Pancreas (tissue), 10 donors: Measurements from ENCODE around the gene FARS2. TPM values are rescaled to one million over a fixed set of nuclear protein-coding genes. Genes with fewer than 3 reads are reported as not detected.

Source experiments
- ATAC-seq, 4 donors: fragments of 200-7000 bp; cut with Tn5 transposase; one replicate each; pipeline versions ENCODE4 v1.8.0 to v1.9.1; 2020; ENCODE audit warnings: mild to moderate bottlenecking in 4 of 4, moderate library complexity in 4 of 4
- DNase-seq, 6 donors: peaks; one replicate each; pipeline ENCODE4 v3.0.0-alpha.2; 2020
- FAIRE-seq: peaks from 2 replicates; lab custom pipeline; 2012; peaks lifted over from hg19 to GRCh38; lab: Jason Lieb, UNC
- H3K27ac ChIP-seq, 4 donors: fragments of 200-600 bp; sonication (generic); 1 replicate in 3 of 4; 2 replicates in 1 of 4; pipeline versions ENCODE4 v1.5.0 to v1.8.0; 2020
- H3K27me3 ChIP-seq, 4 donors: fragments of 200-600 bp; one replicate each; pipeline ENCODE4 v1.8.0; 2021
- H3K36me3 ChIP-seq, 3 donors: fragments of 200-600 bp; sonication (generic) in 1 of 3; one replicate each; pipeline versions ENCODE4 v1.5.0 to v1.8.0; 2020 to 2021
- H3K4me1 ChIP-seq, 3 donors: fragments of 200-600 bp; one replicate each; pipeline ENCODE4 v1.8.0; 2021
- H3K4me3 ChIP-seq, 4 donors: fragments of 200-600 bp; sonication (generic) in 2 of 4; one replicate each; pipeline versions ENCODE4 v1.5.0 to v1.8.0; 2020 to 2021
- H3K9me3 ChIP-seq, 4 donors: fragments of 200-600 bp; one replicate each; pipeline ENCODE4 v1.8.0; 2021
- WGBS, 2 donors: extraction: QIAGEN DNeasy Blood & Tissue Kit; methylation state at CpG; one replicate each; pipeline ENCODE4 v1.1.7; 2013; 5-methylcytosine and 5-hydroxymethylcytosine counted together
- intact Hi-C, 3 donors: fragments of 100-400 bp; cut with DNase I; formaldehyde crosslinking; loops; one replicate each; pipeline versions ENCODE4 v1.11.1 to v1.14.2; 2022
- polyA plus RNA-seq, 2 donors: library from polyadenylated mRNA; stranded (reverse); fragments of 200-250 nt; gene quantifications; one replicate each; pipeline ENCODE4 v1.2.3, GENCODE V29; 2013
- total RNA-seq, 6 donors: library from RNA; stranded (reverse); fragmentation: NEBNext Ultra II Directional in 4 of 6; extraction: Animal tissue kit (Norgen Biotek cat#: 25700) in 4 of 6; gene quantifications; one replicate each; pipeline versions ENCODE4 v1.2.1 to v1.2.4, GENCODE V29; 2021 to 2023
- TF ChIP-seq, protein P1 (sequence below), 4 donors: fragments of 200-600 bp; sonication (generic) in 3 of 4; IDR thresholded peaks; one replicate each; pipeline versions ENCODE4 v1.5.0 to v1.8.0; 2021; ENCODE audit warnings: antibody characterized with exemption in 4 of 4
- donor health status: healthy with polysubstance abuse.
- donor health status: DM: no; HTN: no; CAD: no; lungs with moderate emphysema.
- donor health status: DM: no; HTN: no; CAD: no.
- donor health status: control.
- donor health status: control.
- donor health status: Bipolar disorder and iron deficiency.
- donor health status: DM: yes; HTN: yes; CAD: no.
- donor health status: DM: no; HTN: no; CAD: no.
- donor health status: DM: no; HTN: no; CAD: no.
- donor health status: DM: yes; HTN: yes; CAD: no.

Gene FARS2
- total and polyA plus RNA-seq, 8 donors: 4.1 to 10.3 (median 7.5) TPM

GRCh38 chr6:5662797-5663196 lies 401.5 kb downstream of the FARS2 start:
- intact Hi-C loops: no loop called here
- H3K27ac ChIP-seq: no peak overlapping the region
- DNase-seq (no peak), ATAC-seq (no peak), FAIRE-seq (no peak)
- no peaks in the 10 kb centered on the region for H3K9me3 ChIP-seq
- TF ChIP-seq, protein P1, sequence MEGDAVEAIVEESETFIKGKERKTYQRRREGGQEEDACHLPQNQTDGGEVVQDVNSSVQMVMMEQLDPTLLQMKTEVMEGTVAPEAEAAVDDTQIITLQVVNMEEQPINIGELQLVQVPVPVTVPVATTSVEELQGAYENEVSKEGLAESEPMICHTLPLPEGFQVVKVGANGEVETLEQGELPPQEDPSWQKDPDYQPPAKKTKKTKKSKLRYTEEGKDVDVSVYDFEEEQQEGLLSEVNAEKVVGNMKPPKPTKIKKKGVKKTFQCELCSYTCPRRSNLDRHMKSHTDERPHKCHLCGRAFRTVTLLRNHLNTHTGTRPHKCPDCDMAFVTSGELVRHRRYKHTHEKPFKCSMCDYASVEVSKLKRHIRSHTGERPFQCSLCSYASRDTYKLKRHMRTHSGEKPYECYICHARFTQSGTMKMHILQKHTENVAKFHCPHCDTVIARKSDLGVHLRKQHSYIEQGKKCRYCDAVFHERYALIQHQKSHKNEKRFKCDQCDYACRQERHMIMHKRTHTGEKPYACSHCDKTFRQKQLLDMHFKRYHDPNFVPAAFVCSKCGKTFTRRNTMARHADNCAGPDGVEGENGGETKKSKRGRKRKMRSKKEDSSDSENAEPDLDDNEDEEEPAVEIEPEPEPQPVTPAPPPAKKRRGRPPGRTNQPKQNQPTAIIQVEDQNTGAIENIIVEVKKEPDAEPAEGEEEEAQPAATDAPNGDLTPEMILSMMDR (IDR thresholded peaks at IDR 0.05): no peak
- no peaks in the 10 kb centered on the region for H3K36me3 ChIP-seq
- no peaks in the 10 kb centered on the region for H3K27me3 ChIP-seq
- no peaks in the 10 kb centered on the region for H3K4me1 ChIP-seq
- H3K4me3 ChIP-seq: no peak overlapping the region
- WGBS, 2 donors: 88 to 89% methylated on average over 3 of the region's 3 CpGs

DNA sequence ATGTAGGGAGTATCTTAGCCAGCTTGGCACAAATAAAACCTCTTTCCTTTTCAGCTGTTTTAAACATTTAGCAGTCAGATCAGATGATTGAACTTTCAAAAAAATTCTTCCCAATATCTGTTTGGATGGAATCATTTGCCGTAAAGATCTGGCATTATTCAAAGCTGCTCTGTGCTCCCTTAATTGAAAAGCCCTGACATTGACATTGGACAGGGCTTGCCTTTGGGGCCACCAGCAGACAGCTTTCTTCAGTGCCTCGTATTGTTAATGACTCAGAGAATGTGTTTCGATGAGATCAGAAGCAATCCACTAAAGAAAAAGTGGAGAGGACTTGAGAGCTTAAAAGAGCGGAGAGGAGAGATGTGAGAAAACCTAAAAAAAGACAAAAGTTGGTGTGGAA lies 401.9 kb downstream of the FARS2 start:
- no peak for ATAC-seq
- H3K36me3 ChIP-seq: no peaks in the 10 kb centered on the region
- no peaks in the 10 kb centered on the region for H3K4me1 ChIP-seq
- intact Hi-C loops: no loop called here
- no peak overlapping the region for H3K4me3 ChIP-seq
- H3K9me3 ChIP-seq: no peaks in the 10 kb centered on the region
- no peak for FAIRE-seq
- no peak for DNase-seq
- TF ChIP-seq, protein P1 (IDR thresholded peaks at IDR 0.05): no peak
- no peak overlapping the region for H3K27ac ChIP-seq
- no peaks in the 10 kb centered on the region for H3K27me3 ChIP-seq
- WGBS, 2 donors: 85 to 86% methylated on average over 4 of the region's 4 CpGs

GRCh38 chr6:5663739-5664138 lies 402.4 kb downstream of the FARS2 start:
- DNase-seq (no peak), ATAC-seq (no peak), FAIRE-seq (no peak)
- H3K4me3 ChIP-seq: no peak overlapping the region
- H3K27ac ChIP-seq: no peak overlapping the region
- H3K36me3 ChIP-seq: no peaks in the 10 kb centered on the region
- intact Hi-C loops: no loop called here
- H3K9me3 ChIP-seq: no peaks in the 10 kb centered on the region
- H3K27me3 ChIP-seq: no peaks in the 10 kb centered on the region
- H3K4me1 ChIP-seq: no peaks in the 10 kb centered on the region
- TF ChIP-seq, protein P1 (IDR thresholded peaks at IDR 0.05): no peak
- WGBS, 2 donors: 93 to 94% methylated on average over 2 of the region's 2 CpGs

DNA sequence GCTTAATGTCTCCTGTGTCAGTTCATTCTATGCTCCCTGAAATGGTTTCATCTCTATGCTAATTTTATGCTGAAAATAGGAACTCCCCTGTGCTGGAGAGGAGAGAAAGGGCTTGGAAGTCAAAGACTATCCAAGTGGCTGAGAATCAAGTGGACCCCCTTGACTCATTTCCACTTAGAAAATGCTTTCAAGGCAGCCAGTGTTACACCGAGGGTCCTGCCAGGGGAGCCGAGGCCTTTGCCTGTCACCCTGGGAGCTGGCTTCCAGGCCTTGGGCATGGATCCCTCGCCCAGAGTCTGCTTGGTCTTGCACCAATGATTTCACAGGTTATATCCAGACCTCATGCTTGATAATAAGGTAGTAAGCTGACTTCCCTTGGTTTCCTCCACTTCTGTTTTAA lies 402.8 kb downstream of the FARS2 start:
- no peak for FAIRE-seq
- no peak for ATAC-seq

GRCh38 chr6:5665173-5665572 lies 403.9 kb downstream of the FARS2 start:
- Histone ChIP-seq H3K27me3 (no peaks in the 10 kb centered on the region), H3K36me3 (no peaks in the 10 kb centered on the region), H3K4me3 (no peak overlapping the region), H3K9me3 (no peaks in the 10 kb centered on the region), H3K4me1 (no peaks in the 10 kb centered on the region), H3K27ac (no peak overlapping the region)
- intact Hi-C loops: no loop called here
- FAIRE-seq (no peak), ATAC-seq (no peak), DNase-seq (no peak)
- TF ChIP-seq, protein P1 (IDR thresholded peaks at IDR 0.05): no peak
- 87 to 89% methylated on average over 8 of the region's 8 CpGs for WGBS, 2 donors

More for the DNA sequence above, 402.8 kb downstream of the FARS2 start:
- WGBS, 2 donors: 89 to 90% methylated on average over 3 of the region's 3 CpGs
- no peak for DNase-seq
- Histone ChIP-seq H3K4me3 (no peak overlapping the region), H3K36me3 (no peaks in the 10 kb centered on the region), H3K9me3 (no peaks in the 10 kb centered on the region), H3K4me1 (no peaks in the 10 kb centered on the region), H3K27ac (no peak overlapping the region), H3K27me3 (no peaks in the 10 kb centered on the region)
- TF ChIP-seq, protein P1 (IDR thresholded peaks at IDR 0.05): no peak
- intact Hi-C loops: no loop called here
